8988T (cell line): Measurements from ENCODE around the gene POLR3GL.

Experiments
- DNase-seq: peaks from one replicate; pipeline ENCODE4 v3.0.0; 2011

The POLR3GL gene

DNA sequence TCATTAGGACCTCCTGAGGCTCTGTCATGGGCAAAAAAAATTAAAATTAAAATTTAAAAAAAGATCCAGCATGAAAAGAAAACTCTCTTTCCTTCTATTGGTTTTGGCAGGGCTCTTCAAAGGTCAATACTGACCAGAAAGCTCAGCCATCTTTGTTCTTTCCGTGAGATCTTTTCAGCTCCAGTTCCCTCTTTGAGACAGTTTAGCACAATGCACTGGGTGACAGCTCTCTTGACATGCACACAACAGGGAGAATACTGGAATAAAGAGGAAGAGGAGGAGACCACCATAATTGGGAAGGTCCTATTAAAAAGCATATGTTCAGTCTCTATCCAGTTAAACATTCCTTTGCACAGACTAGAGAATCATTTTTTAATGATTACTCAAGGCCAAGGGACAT lies 13.0 kb upstream of the POLR3GL start:
- no peak for DNase-seq

GRCh38 chr1:145952903-145953302 lies 11.6 kb upstream of the POLR3GL start:
- DNase-seq: no peak

GRCh38 chr1:145953861-145954260 lies 10.6 kb upstream of the POLR3GL start:
- DNase-seq: no peak

DNA sequence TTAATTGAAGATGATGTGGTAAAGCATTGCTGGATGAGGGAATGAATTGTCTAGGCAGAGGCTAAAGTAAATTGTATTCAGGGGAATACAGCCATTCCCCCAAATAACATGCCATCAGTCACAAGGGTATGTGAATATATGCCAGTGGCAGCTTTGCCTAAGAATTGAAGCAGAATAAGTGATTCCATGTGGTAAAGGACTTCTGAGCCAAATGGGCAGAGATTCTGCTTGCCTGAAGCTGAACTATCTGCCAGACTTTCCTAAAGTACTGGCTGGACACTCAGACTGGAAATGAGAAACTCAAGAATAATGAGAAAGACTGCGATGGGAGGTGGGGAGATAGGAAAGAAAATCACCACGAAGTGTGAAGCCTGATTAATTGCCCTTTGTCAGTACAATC lies 9.1 kb upstream of the POLR3GL start:
- DNase-seq: no peak

GRCh38 chr1:145956361-145956760 lies 8.1 kb upstream of the POLR3GL start:
- no peak for DNase-seq

DNA sequence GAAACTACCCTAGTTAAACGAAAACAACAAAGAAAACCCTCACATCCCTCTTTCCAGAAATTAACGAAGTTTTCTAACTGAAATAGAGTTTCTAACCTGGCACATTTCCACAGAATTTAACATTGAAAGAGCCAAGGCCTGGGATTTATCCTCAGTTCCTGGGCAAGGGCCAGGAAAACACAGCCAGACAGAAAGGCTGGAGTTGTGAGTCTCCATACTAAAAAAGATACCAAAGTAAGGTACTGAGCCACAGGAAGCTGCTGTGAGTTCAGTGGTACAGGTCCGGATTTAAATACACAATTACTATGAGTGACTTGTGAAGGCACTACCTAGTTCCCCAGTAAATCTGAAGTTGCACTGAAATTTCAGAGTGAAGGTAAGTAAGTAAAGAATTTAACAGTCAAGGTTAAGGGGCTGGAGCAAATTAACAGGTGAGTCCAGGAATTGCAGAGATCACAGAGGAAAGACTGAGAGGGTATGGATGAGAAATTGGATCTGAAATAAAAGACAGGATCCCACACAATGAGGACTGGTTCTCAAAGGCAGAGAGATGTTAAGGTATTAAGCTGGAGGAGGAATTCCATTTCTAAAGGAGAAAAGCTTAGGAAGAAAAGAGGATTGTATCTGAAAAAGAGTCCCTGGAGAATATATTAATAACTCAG lies 7.6 kb upstream of the POLR3GL start:
- DNase-seq: no peak

GRCh38 chr1:145957443-145958319 lies 6.8 kb upstream of the POLR3GL start, which contains the start of gene LIX1L:
TSS of gene LIX1L (minus strand) at chr1:145958017. CDS start at chr1:145957927, 90 bp downstream.
- peak; percentile 89 for DNase-seq

- no peak for DNase-seq
These were observed 5.8 kb upstream of the POLR3GL start for GRCh38 chr1:145958734-145959133.

GRCh38 chr1:145959333-145959732 lies 5.2 kb upstream of the POLR3GL start:
- DNase-seq: no peak

DNA sequence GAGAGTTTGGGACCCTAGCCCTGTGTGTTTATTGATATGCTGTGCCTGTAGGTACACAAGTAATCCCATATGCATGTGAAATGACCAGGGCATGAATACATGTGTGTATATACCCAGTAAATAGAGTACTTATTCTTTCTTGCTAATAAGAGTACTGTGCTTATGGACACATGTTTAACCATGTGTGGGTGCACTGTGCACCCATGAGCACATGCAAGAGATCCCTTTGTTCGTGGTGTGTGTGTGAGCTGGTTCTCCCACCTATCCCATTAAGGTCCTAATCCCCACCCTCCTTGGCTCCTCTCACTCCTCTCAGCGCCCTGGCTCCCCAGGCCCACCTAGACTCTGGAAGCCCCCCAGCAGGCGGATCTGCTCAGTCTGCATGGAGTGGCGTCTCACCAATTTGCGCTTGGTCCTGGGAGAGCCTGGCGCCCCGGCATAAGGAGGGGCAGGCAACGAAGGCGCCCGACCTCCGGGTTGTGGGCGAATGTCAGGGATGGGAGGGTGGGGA lies 4.5 kb upstream of the POLR3GL start:
- DNase-seq: no peak

- peak; percentile 91 for DNase-seq
These were observed 3.9 kb upstream of the POLR3GL start for GRCh38 chr1:145960468-145961108.

- DNase-seq: no peak
These were observed 3.4 kb upstream of the POLR3GL start for GRCh38 chr1:145961109-145961424.

DNA sequence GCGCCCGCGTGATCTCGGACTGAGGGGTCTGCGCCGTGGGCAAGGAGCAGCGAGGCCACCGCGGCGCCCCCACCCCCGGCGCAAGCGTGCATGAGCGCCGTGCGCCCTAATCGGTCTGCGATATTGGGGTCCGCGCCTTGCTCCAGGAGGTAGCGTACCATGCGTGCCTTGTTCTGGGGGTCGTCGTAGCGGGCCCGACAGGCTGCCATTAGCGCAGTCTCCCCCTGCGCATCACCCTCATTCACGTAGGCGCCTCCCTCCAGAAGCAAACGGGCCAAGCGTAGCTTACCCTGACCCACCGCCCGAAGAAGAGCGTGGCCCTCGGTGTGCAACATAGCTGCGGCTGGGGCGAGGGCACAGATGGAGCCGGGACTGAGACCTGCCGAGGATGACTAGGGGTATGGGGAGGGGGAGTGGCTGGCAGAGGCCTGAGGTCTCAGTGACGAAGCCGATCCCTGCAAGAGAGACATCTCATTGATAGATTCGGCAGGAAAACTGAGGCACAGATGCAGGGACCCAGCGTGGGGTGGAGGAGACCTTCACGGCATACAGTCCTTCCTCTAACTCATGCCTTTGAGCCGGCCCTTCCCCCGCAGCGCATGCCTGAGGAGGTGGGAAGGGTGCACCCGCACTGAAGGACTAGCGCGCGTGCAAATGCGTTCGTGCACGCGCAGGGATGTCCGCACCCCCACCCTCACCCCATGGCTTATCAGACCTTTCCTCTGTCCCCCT lies 2.9 kb upstream of the POLR3GL start:
- peak; percentile 31 for DNase-seq

- DNase-seq: peak; percentile 46
These were observed 2.1 kb upstream of the POLR3GL start for GRCh38 chr1:145962157-145963102.

DNA sequence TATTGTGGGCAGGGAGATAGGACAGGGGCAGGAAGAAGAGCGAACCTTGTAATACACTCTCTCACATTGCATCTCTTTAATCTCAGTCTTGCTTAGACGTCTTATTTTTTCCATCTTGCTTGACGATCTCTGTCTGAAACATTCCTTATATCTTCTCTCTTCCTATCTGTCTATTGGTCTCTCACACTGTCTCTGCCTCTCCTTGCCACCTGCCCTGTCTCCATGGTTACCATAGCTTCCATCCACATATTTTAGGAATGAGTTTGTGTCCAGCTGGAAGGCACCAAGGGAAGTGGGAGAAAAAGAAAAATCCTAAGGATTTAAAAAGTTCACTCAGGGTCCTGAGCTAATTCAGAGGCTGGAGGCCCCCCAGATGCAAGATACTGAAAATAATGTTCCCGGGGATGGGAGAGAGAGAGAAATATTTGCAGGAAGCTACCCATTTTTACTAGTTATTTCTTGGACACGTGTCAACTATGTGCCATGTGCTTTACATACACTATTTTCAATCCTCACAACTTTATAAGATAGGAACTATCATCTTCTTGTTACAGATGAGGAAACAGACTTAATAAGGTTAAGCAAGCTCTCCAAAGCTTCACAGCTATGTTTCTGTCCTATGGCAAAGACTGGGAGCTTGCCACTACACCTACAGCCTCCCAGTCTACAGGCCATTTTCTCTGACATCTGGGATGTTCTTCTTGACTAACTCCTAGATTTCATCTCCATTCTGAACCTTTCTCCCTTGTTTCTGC lies 1.0 kb upstream of the POLR3GL start:
- peak; percentile 47 for DNase-seq

GRCh38 chr1:145965119-145965744 lies 742 bp downstream of the POLR3GL start:
- no peak for DNase-seq

DNA sequence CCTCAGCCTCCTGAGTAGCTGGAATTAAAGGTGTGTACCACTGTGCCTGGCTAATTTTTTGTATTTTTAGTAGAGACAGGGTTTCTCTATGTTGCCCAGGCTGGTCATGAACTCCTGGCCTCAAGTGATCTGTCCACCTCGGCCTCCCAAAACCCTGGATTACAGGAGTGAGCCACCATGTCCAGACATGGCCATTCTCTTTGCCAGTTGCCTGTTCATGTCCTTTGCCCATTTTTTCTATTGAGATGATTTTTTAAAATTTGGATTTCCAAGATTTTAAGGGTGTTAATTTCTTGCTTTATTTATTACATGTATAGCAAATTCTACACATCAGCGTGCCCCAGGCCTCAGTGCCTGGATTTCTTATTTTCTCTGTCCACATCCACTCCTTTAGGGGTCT lies 2.8 kb downstream of the POLR3GL start:
- DNase-seq: no peak

DNA sequence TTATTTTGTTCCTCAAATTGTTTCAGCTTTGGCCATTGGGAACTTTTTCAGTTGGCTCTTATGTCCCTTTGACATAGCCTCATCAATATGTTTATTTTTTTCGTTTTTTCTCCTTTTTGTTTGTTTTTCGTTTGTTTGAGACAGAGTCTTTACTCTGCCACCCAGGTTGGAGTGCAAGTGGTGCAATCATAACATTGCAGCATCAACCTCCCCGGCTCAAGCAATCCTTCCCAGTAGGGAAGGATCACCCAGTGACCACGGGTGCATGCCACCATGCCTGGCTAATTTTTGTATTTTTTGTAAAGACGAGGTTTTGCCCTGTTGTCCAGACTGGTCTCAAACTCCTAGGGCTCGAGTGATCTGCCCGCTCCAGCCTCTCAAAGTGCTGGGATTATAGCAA lies 8.1 kb downstream of the POLR3GL start:
- DNase-seq: no peak

- no peak for DNase-seq
These were observed 10.2 kb downstream of the POLR3GL start for GRCh38 chr1:145974721-145975120.

DNA sequence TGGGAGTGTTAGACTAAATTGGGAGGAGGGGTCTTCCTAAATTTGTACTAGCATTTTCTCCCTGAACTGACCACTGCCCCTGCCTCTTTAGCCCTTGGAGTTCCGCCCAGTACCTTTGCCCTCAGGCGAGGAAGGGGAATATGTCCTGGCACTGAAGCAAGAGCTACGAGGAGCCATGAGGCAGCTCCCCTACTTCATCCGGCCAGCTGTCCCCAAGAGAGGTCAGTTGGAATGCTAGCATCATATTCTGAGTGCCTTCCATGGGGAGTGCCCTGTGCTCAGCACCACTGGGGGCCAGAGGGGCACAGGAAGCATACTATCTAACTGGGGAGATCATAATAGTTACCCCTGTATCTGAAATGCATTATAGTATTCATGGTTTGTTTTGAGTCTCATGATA lies 10.7 kb downstream of the POLR3GL start:
- no peak for DNase-seq

GRCh38 chr1:145977016-145977415 lies 12.5 kb downstream of the POLR3GL start:
- no peak for DNase-seq
